GM19035 (cell line): ENCODE measurements around the gene KLF3.
A peak's percentile ranks its signal among the peaks of the same experiment; 100 is the strongest.

Source experiments
- ATAC-seq: cut with Tn5 transposase; IDR thresholded peaks from one replicate; pipeline ENCODE4 v1.9.1; 2021; ENCODE audit not compliant: unreplicated experiment

The KLF3 gene

GRCh38 chr4:38694330-38694729 is 30.3 kb downstream of the KLF3 start:
- no peak for ATAC-seq

GRCh38 chr4:38695809-38696208 is 31.8 kb downstream of the KLF3 start:
- no peak for ATAC-seq

- ATAC-seq = no peak
Observed at GRCh38 chr4:38696697-38697096, 32.7 kb downstream of the KLF3 start.

- no peak for ATAC-seq
Observed at GRCh38 chr4:38698176-38698575, 34.2 kb downstream of the KLF3 start.

GRCh38 chr4:38699112-38699511 is 35.1 kb downstream of the KLF3 start:
- no peak for ATAC-seq

GRCh38 chr4:38703635-38704034 is 39.6 kb downstream of the KLF3 start:
- ATAC-seq = no peak

GRCh38 chr4:38704622-38705154 is 40.7 kb downstream of the KLF3 start:
- no peak for ATAC-seq

GRCh38 chr4:38706301-38706700 is 42.3 kb downstream of the KLF3 start:
- no peak for ATAC-seq

- peak; percentile 53 for ATAC-seq
Observed at GRCh38 chr4:38710053-38710452, 46.1 kb downstream of the KLF3 start.

- no peak for ATAC-seq
Observed at GRCh38 chr4:38711066-38711465, 47.1 kb downstream of the KLF3 start.

- no peak for ATAC-seq
Observed at GRCh38 chr4:38715050-38715449, 51.1 kb downstream of the KLF3 start.

GRCh38 chr4:38716256-38716655 is 52.3 kb downstream of the KLF3 start:
- no peak for ATAC-seq

- no peak for ATAC-seq
Observed at GRCh38 chr4:38717604-38718003, 53.6 kb downstream of the KLF3 start.

- no peak for ATAC-seq
Observed at GRCh38 chr4:38723114-38723513, 59.1 kb downstream of the KLF3 start.

GRCh38 chr4:38723726-38724474 is 59.9 kb downstream of the KLF3 start:
- no peak for ATAC-seq

- ATAC-seq = no peak
Observed at GRCh38 chr4:38724475-38724808, 60.4 kb downstream of the KLF3 start.

GRCh38 chr4:38728631-38729141 is 64.7 kb downstream of the KLF3 start:
- ATAC-seq = no peak

- ATAC-seq = no peak
Observed at GRCh38 chr4:38730493-38730829, 66.5 kb downstream of the KLF3 start.

GRCh38 chr4:38730830-38731646 is 67.0 kb downstream of the KLF3 start:
- peak; percentile 78 for ATAC-seq

- ATAC-seq = no peak
Observed at GRCh38 chr4:38733663-38734062, 69.7 kb downstream of the KLF3 start.

GRCh38 chr4:38734446-38734845 is 70.4 kb downstream of the KLF3 start:
- ATAC-seq = no peak

- no peak for ATAC-seq
Observed at GRCh38 chr4:38734911-38735310, 70.9 kb downstream of the KLF3 start.
